Kidney tubule cell (primary cell): Measurements from ENCODE around the gene PDE4D.

ENCODE experiments used
- DNase-seq: peaks from one replicate; pipeline ENCODE4 v3.0.0-alpha.2; 2018; ENCODE audit warnings: low spot score

The PDE4D gene

GRCh38 chr5:59366784-59367183 is 526.7 kb downstream of the PDE4D start:
- no peak for DNase-seq

GRCh38 chr5:59362438-59362837 is 531.1 kb downstream of the PDE4D start:
- DNase-seq, result no peak

GRCh38 chr5:59361454-59361853 is 532.1 kb downstream of the PDE4D start:
- DNase-seq, result no peak

- DNase-seq, result no peak
Measured at GRCh38 chr5:59360130-59360555, 533.4 kb downstream of the PDE4D start.

- no peak for DNase-seq
Measured at GRCh38 chr5:59358005-59358861, 535.3 kb downstream of the PDE4D start.

- no peak for DNase-seq
Measured at GRCh38 chr5:59357381-59357977, 536.0 kb downstream of the PDE4D start.

- DNase-seq, result no peak
Measured at GRCh38 chr5:59356813-59357380, 536.6 kb downstream of the PDE4D start.

- no peak for DNase-seq
Measured at GRCh38 chr5:59354811-59355210, 538.7 kb downstream of the PDE4D start.

GRCh38 chr5:59354274-59354673 is 539.3 kb downstream of the PDE4D start:
- no peak for DNase-seq

- no peak for DNase-seq
Measured at GRCh38 chr5:59351076-59351794, 542.3 kb downstream of the PDE4D start.

GRCh38 chr5:59348189-59348588 is 545.3 kb downstream of the PDE4D start:
- no peak for DNase-seq

GRCh38 chr5:59346982-59347381 is 546.5 kb downstream of the PDE4D start:
- DNase-seq, result no peak

- no peak for DNase-seq
Measured at GRCh38 chr5:59346514-59346913, 547.0 kb downstream of the PDE4D start.

GRCh38 chr5:59342181-59342580 is 551.3 kb downstream of the PDE4D start:
- no peak for DNase-seq

- DNase-seq, result no peak
Measured at GRCh38 chr5:59341760-59342159, 551.8 kb downstream of the PDE4D start.

GRCh38 chr5:59341155-59341554 is 552.4 kb downstream of the PDE4D start:
- DNase-seq, result no peak

- DNase-seq, result no peak
Measured at GRCh38 chr5:59340637-59341036, 552.9 kb downstream of the PDE4D start.

GRCh38 chr5:59337240-59337639 is 556.3 kb downstream of the PDE4D start:
- no peak for DNase-seq

GRCh38 chr5:59335544-59335943 is 558.0 kb downstream of the PDE4D start:
- DNase-seq, result no peak

GRCh38 chr5:59333416-59333815 is 560.1 kb downstream of the PDE4D start:
- DNase-seq, result no peak

GRCh38 chr5:59332236-59332973 is 561.1 kb downstream of the PDE4D start:
- DNase-seq, result no peak

GRCh38 chr5:59330680-59331079 is 562.8 kb downstream of the PDE4D start:
- DNase-seq, result no peak
